HK-2 (cell line): ENCODE measurements around the gene SYNJ2.
A peak's percentile ranks its signal among the peaks of the same experiment; 100 is the strongest.

ENCODE experiments used
- DNase-seq: peaks from one replicate; pipeline ENCODE4 v3.0.0-alpha.2; 2018; ENCODE audit not compliant: unreplicated experiment

The SYNJ2 gene

GRCh38 chr6:158014505-158015187, 33.0 kb downstream of the SYNJ2 start:
- DNase-seq, result no peak

- DNase-seq, result no peak
Observed at GRCh38 chr6:158015188-158015506, 33.5 kb downstream of the SYNJ2 start.

GRCh38 chr6:158016571-158017383, 35.1 kb downstream of the SYNJ2 start:
- no peak for DNase-seq

- no peak for DNase-seq
Observed at GRCh38 chr6:158017621-158018040, 36.0 kb downstream of the SYNJ2 start.

GRCh38 chr6:158018041-158018771, 36.5 kb downstream of the SYNJ2 start:
- DNase-seq, result no peak

GRCh38 chr6:158018851-158019361, 37.2 kb downstream of the SYNJ2 start:
- no peak for DNase-seq

GRCh38 chr6:158019416-158019815, 37.8 kb downstream of the SYNJ2 start:
- DNase-seq, result no peak

GRCh38 chr6:158020272-158020711, 38.6 kb downstream of the SYNJ2 start:
- DNase-seq, result no peak

- DNase-seq, result no peak
Observed at GRCh38 chr6:158020811-158021210, 39.1 kb downstream of the SYNJ2 start.

- no peak for DNase-seq
Observed at GRCh38 chr6:158021376-158021775, 39.7 kb downstream of the SYNJ2 start.

GRCh38 chr6:158021814-158022748, 40.4 kb downstream of the SYNJ2 start:
- no peak for DNase-seq

- DNase-seq, result no peak
Observed at GRCh38 chr6:158022749-158023596, 41.3 kb downstream of the SYNJ2 start.

GRCh38 chr6:158023597-158023939, 41.9 kb downstream of the SYNJ2 start:
- no peak for DNase-seq

GRCh38 chr6:158024566-158025297, 43.1 kb downstream of the SYNJ2 start:
- no peak for DNase-seq

- peak; percentile 93 for DNase-seq
Observed at GRCh38 chr6:158026054-158026900, 44.6 kb downstream of the SYNJ2 start.

GRCh38 chr6:158026901-158027589, 45.4 kb downstream of the SYNJ2 start:
- DNase-seq, result no peak

GRCh38 chr6:158027590-158028285, 46.1 kb downstream of the SYNJ2 start:
- DNase-seq, result no peak

GRCh38 chr6:158028421-158028820, 46.8 kb downstream of the SYNJ2 start:
- DNase-seq, result no peak
